HepG2 (cell line): Measurements from ENCODE around the gene ALDH3A2. TPM values are rescaled to one million over a fixed set of nuclear protein-coding genes. Genes with fewer than 3 reads are reported as not detected.
A peak's percentile ranks its signal among the peaks of the same experiment; 100 is the strongest.

Experiments
- AGO2 ChIP-seq: fragments of 200-400 bp; formaldehyde crosslinking; optimal IDR thresholded peaks from 2 replicates; pipeline ENCODE3; 2017; ENCODE audit warnings: mild to moderate bottlenecking, low read depth, low read length, moderate library complexity
- ATF7-NPFF ChIP-seq: sonication (generic); formaldehyde crosslinking; IDR thresholded peaks from 2 replicates; pipeline ENCODE4 v1.8.1; 2023; ENCODE audit warnings: mild to moderate bottlenecking, low read depth, missing genetic modification reagents, moderate library complexity
- CHD2 ChIP-seq: IDR thresholded peaks from 2 replicates; pipeline ENCODE4 v1.6.1; 2011; ENCODE audit warnings: low read depth, low read length, improper control_type of control experiment
- ELF4 ChIP-seq: sonication (generic); formaldehyde crosslinking; IDR thresholded peaks from 2 replicates; pipeline ENCODE4 v1.5.0; 2020; ENCODE audit warnings: missing genetic modification reagents, mild to moderate bottlenecking, moderate library complexity, borderline replicate concordance
- FIP1L1 ChIP-seq: fragments of 200-400 bp; formaldehyde crosslinking; IDR thresholded peaks from 2 replicates; pipeline ENCODE4 v1.6.1; 2018; ENCODE audit warnings: low read depth, mild to moderate bottlenecking, low read length, moderate library complexity, borderline replicate concordance; ENCODE audit not compliant: insufficient read depth
- GABPB1 ChIP-seq: IDR thresholded peaks from 2 replicates; pipeline ENCODE4 v1.6.1; 2016; ENCODE audit warnings: mild to moderate bottlenecking, missing genetic modification reagents, moderate library complexity, missing compliant biosample characterization
- GLI4 ChIP-seq: sonication (generic); formaldehyde crosslinking; IDR thresholded peaks from 2 replicates; pipeline ENCODE4 v1.5.1; 2020; ENCODE audit warnings: missing genetic modification reagents, mild to moderate bottlenecking, moderate library complexity, borderline replicate concordance
- GMEB2 ChIP-seq: IDR thresholded peaks from 2 replicates; pipeline ENCODE4 v1.6.1; 2016; ENCODE audit warnings: missing biosample characterization, missing genetic modification reagents, low read depth
- JDP2 ChIP-seq: sonication (generic); formaldehyde crosslinking; IDR thresholded peaks from 2 replicates; pipeline ENCODE4 v1.8.1; 2022; ENCODE audit warnings: missing genetic modification reagents, borderline replicate concordance
- MTF1 ChIP-seq: sonication (generic); formaldehyde crosslinking; IDR thresholded peaks from 2 replicates; pipeline ENCODE4 v1.5.0; 2020; ENCODE audit warnings: missing genetic modification reagents
- PPARG ChIP-seq: conservative IDR thresholded peaks from 2 replicates; pipeline ENCODE4 v1.6.1; 2016; ENCODE audit warnings: missing biosample characterization, missing genetic modification reagents
- RCOR2 ChIP-seq: IDR thresholded peaks from 2 replicates; pipeline ENCODE4 v1.6.1; 2016; ENCODE audit warnings: missing biosample characterization, missing genetic modification reagents
- RFXANK ChIP-seq: IDR thresholded peaks from 2 replicates; pipeline ENCODE4 v1.6.1; 2016
- ZKSCAN8 ChIP-seq: IDR thresholded peaks from 2 replicates; pipeline ENCODE4 v1.6.1; 2016; ENCODE audit warnings: borderline replicate concordance, missing genetic modification reagents, missing compliant biosample characterization
- ZNF264 ChIP-seq: sonication (generic); formaldehyde crosslinking; IDR thresholded peaks from 2 replicates; pipeline ENCODE4 v1.4.0; 2020; ENCODE audit warnings: missing genetic modification reagents
- ZNF276 ChIP-seq: sonication (generic); formaldehyde crosslinking; IDR thresholded peaks from 2 replicates; pipeline ENCODE4 v1.4.0; 2020; ENCODE audit warnings: mild to moderate bottlenecking, low read depth, missing genetic modification reagents
- ZNF335 ChIP-seq: sonication (generic); formaldehyde crosslinking; IDR thresholded peaks from 2 replicates; pipeline ENCODE4 v1.4.0; 2020; ENCODE audit warnings: missing genetic modification reagents
- ZNF776 ChIP-seq: sonication (generic); formaldehyde crosslinking; IDR thresholded peaks from 2 replicates; pipeline ENCODE4 v1.4.0; 2020; ENCODE audit warnings: mild to moderate bottlenecking, missing genetic modification reagents
- ZNF792 ChIP-seq: IDR thresholded peaks from 2 replicates; pipeline ENCODE4 v1.6.1; 2016
- polyA plus RNA-seq, 8 experiments: library from polyadenylated mRNA; depleted of rRNA in 3 of 8; stranded (reverse) in 7 of 8; unstranded in 1 of 8; fragments of >200 nt; fragmentation: Illumina TruSeq in 4 of 8; extraction: Trizol in 4 of 8; gene quantifications; 2 replicates each; pipeline versions ENCODE4 v1.2.1 to v1.2.3, GENCODE V29; 2011 to 2016; ENCODE audit warnings: low read depth in 4 of 8, missing spikeins in 1 of 8, mixed read lengths in 1 of 8; ENCODE audit not compliant: insufficient read depth in 1 of 8
- total RNA-seq, 5 experiments: library from RNA; depleted of rRNA; stranded (reverse); fragments of >200 nt; fragmentation: Illumina TruSeq; extraction: Trizol; gene quantifications; 2 replicates each; pipeline ENCODE4 v1.2.3, GENCODE V29; 2016; ENCODE audit warnings: low read depth in 1 of 5
- TF ChIP-seq, protein P1 (sequence below): sonication (generic); formaldehyde crosslinking; IDR thresholded peaks from 2 replicates; pipeline ENCODE4 v1.8.0; 2022; ENCODE audit warnings: mild to moderate bottlenecking, missing genetic modification reagents
- TF ChIP-seq, protein P2 (sequence below): IDR thresholded peaks from 2 replicates; pipeline ENCODE4 v1.6.1; 2016; ENCODE audit warnings: missing compliant biosample characterization, missing genetic modification reagents, borderline replicate concordance
- TF ChIP-seq, protein P3 (sequence below): sonication (generic); formaldehyde crosslinking; IDR thresholded peaks from 2 replicates; pipeline ENCODE4 v1.4.0; 2020; ENCODE audit warnings: missing genetic modification reagents, borderline replicate concordance

Gene ALDH3A2
- total and polyA plus RNA-seq, 2 of the 13 experiments (the other 11 are each of a cell fraction or from before 2014, with no cell fraction given) = 80.8 to 180 TPM

GRCh38 chr17:19656851-19657581 is 8.5 kb downstream of the ALDH3A2 start (continued):
- TF ChIP-seq FIP1L1 (no peak), RFXANK (CRISPR knock-in tag) (no peak), CHD2 (no peak), PPARG (CRISPR knock-in tag) (no peak), ZNF276 (CRISPR knock-in tag) (no peak), GLI4 (CRISPR knock-in tag) (no peak), ZNF792 (CRISPR knock-in tag) (no peak), AGO2 (no peak), ZKSCAN8 (CRISPR knock-in tag) (peak; percentile 26; the same call in 1 of the 2 replicates), RCOR2 (CRISPR knock-in tag) (0 out of 2 replicates have a peak, but pooled peaks have one; percentile 34), GABPB1 (CRISPR knock-in tag) (no peak), ZNF776 (CRISPR knock-in tag) (no peak), ZNF264 (CRISPR knock-in tag) (no peak), MTF1 (no peak), ELF4 (no peak), GMEB2 (CRISPR knock-in tag) (no peak), ZNF335 (no peak), ATF7-NPFF (CRISPR knock-in tag) (no peak), JDP2 (CRISPR knock-in tag) (no peak)
- TF ChIP-seq, protein P1, sequence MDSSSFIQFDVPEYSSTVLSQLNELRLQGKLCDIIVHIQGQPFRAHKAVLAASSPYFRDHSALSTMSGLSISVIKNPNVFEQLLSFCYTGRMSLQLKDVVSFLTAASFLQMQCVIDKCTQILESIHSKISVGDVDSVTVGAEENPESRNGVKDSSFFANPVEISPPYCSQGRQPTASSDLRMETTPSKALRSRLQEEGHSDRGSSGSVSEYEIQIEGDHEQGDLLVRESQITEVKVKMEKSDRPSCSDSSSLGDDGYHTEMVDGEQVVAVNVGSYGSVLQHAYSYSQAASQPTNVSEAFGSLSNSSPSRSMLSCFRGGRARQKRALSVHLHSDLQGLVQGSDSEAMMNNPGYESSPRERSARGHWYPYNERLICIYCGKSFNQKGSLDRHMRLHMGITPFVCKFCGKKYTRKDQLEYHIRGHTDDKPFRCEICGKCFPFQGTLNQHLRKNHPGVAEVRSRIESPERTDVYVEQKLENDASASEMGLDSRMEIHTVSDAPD (CRISPR knock-in tag) = peak; percentile 89; the same call in 1 of the 2 replicates
- TF ChIP-seq, protein P2, sequence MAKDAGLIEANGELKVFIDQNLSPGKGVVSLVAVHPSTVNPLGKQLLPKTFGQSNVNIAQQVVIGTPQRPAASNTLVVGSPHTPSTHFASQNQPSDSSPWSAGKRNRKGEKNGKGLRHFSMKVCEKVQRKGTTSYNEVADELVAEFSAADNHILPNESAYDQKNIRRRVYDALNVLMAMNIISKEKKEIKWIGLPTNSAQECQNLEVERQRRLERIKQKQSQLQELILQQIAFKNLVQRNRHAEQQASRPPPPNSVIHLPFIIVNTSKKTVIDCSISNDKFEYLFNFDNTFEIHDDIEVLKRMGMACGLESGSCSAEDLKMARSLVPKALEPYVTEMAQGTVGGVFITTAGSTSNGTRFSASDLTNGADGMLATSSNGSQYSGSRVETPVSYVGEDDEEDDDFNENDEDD = no peak
- TF ChIP-seq, protein P3, sequence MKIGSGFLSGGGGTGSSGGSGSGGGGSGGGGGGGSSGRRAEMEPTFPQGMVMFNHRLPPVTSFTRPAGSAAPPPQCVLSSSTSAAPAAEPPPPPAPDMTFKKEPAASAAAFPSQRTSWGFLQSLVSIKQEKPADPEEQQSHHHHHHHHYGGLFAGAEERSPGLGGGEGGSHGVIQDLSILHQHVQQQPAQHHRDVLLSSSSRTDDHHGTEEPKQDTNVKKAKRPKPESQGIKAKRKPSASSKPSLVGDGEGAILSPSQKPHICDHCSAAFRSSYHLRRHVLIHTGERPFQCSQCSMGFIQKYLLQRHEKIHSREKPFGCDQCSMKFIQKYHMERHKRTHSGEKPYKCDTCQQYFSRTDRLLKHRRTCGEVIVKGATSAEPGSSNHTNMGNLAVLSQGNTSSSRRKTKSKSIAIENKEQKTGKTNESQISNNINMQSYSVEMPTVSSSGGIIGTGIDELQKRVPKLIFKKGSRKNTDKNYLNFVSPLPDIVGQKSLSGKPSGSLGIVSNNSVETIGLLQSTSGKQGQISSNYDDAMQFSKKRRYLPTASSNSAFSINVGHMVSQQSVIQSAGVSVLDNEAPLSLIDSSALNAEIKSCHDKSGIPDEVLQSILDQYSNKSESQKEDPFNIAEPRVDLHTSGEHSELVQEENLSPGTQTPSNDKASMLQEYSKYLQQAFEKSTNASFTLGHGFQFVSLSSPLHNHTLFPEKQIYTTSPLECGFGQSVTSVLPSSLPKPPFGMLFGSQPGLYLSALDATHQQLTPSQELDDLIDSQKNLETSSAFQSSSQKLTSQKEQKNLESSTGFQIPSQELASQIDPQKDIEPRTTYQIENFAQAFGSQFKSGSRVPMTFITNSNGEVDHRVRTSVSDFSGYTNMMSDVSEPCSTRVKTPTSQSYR (CRISPR knock-in tag) = no peak
